Mononuclear cell (primary cell): ENCODE measurements around the gene HSD17B2. TPM values are rescaled to one million over a fixed set of nuclear protein-coding genes. Genes with fewer than 3 reads are reported as not detected.

ENCODE experiments used
- H3K27me3 ChIP-seq: 2 replicates; pipeline ENCODE4 v1.6.0; 2011; ENCODE audit warnings: low read length, control low read depth; ENCODE audit not compliant: insufficient read depth
- H3K4me1 ChIP-seq: 2 replicates; pipeline ENCODE4 v1.5.1; 2011; ENCODE audit warnings: mild to moderate bottlenecking, low read length, control low read depth; ENCODE audit not compliant: insufficient read depth
- H3K4me3 ChIP-seq: 2 replicates; pipeline ENCODE4 v1.5.1; 2011; ENCODE audit warnings: mild to moderate bottlenecking, low read length, moderate library complexity
- H3K9me3 ChIP-seq: 2 replicates; pipeline ENCODE4 v1.5.1; 2011; ENCODE audit warnings: low read depth, mild to moderate bottlenecking, control low read depth, low read length
- total RNA-seq: library from RNA; depleted of rRNA; stranded (reverse); fragments of >200 nt; gene quantifications from one replicate; pipeline ENCODE4 v1.2.3, GENCODE V29; 2012

HSD17B2 gene
- total RNA-seq, 1 donor, result not detected

- no peaks in the 10 kb centered on the region for H3K9me3 ChIP-seq
- H3K4me3 ChIP-seq, result no peak overlapping the region
- H3K27me3 ChIP-seq, result no peaks in the 10 kb centered on the region
- no peaks in the 10 kb centered on the region for H3K4me1 ChIP-seq
These were observed 16.6 kb downstream of the HSD17B2 start for GRCh38 chr16:82051656-82052055.

GRCh38 chr16:82055117-82055516 lies 20.1 kb downstream of the HSD17B2 start:
- Histone ChIP-seq H3K27me3 (no peaks in the 10 kb centered on the region), H3K4me3 (no peak overlapping the region), H3K4me1 (no peaks in the 10 kb centered on the region), H3K9me3 (no peaks in the 10 kb centered on the region)

GRCh38 chr16:82055728-82056549 lies 20.9 kb downstream of the HSD17B2 start:
- Histone ChIP-seq H3K4me3 (no peak overlapping the region), H3K27me3 (peaks cover 3% of the 10 kb centered on the region), H3K9me3 (no peaks in the 10 kb centered on the region), H3K4me1 (no peaks in the 10 kb centered on the region)

DNA sequence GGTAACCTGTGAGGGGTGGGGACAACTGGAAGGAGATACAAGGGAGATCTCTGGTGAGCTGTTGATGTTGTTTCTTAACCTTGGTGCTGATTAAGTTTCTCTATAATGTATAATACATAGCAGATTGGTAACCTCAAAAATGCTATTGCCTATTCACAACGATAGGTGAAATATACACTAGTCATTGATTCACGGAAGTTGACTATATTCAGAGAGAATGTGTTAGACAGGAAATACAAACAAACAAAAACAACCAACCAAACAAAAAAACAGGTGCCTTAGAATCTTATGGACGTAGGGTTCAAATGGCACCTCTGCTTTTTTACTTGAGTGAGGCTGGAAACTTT lies 21.5 kb downstream of the HSD17B2 start:
- no peaks in the 10 kb centered on the region for H3K9me3 ChIP-seq
- H3K4me1 ChIP-seq, result no peaks in the 10 kb centered on the region
- no peak overlapping the region for H3K4me3 ChIP-seq
- H3K27me3 ChIP-seq, result peaks cover 3% of the 10 kb centered on the region

- Histone ChIP-seq H3K4me1 (no peaks in the 10 kb centered on the region), H3K4me3 (no peak overlapping the region), H3K27me3 (peaks cover 3% of the 10 kb centered on the region), H3K9me3 (no peaks in the 10 kb centered on the region)
These were observed 24.3 kb downstream of the HSD17B2 start for GRCh38 chr16:82059161-82059982.

- Histone ChIP-seq H3K4me3 (no peak overlapping the region), H3K4me1 (no peaks in the 10 kb centered on the region), H3K9me3 (no peaks in the 10 kb centered on the region), H3K27me3 (peaks cover 3% of the 10 kb centered on the region)
These were observed 24.9 kb downstream of the HSD17B2 start for GRCh38 chr16:82059983-82060421.

DNA sequence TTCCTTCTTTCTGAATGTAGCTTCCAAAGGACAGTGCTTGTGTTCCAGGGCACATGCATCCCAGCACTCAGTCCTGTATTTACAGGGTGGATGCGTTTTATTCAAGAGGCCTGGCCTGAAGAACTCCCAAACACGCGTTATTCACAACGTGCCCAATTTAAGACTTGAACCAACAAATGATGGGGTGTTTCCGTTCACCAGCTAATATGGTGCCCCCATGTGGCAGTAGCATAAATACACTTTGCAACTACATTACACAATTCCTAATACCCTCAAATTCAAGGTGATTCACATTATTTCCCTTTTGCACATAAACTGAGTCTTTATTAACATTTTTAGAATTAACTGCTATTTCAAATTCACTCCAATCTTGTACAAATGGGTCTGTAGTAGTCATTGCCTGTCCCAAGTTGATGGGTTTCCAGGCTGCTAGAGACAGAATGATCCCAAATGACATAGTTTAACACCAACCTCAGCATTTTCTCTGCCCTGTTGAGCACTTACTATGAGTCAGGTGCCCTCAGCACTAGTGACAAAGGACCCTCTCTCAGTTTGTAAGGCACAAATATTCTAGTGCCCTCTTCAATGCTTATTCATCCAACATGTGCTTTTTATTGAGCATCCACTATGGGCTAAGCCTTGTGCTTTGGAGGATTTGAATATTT lies 26.9 kb downstream of the HSD17B2 start:
- no peak overlapping the region for H3K4me3 ChIP-seq
- H3K9me3 ChIP-seq, result no peaks in the 10 kb centered on the region
- peaks cover 3% of the 10 kb centered on the region for H3K27me3 ChIP-seq
- H3K4me1 ChIP-seq, result no peaks in the 10 kb centered on the region

- H3K4me3 ChIP-seq, result no peak overlapping the region
- no peaks in the 10 kb centered on the region for H3K9me3 ChIP-seq
- H3K4me1 ChIP-seq, result no peaks in the 10 kb centered on the region
- H3K27me3 ChIP-seq, result peaks cover 3% of the 10 kb centered on the region
These were observed 27.6 kb downstream of the HSD17B2 start for GRCh38 chr16:82062645-82063058.

DNA sequence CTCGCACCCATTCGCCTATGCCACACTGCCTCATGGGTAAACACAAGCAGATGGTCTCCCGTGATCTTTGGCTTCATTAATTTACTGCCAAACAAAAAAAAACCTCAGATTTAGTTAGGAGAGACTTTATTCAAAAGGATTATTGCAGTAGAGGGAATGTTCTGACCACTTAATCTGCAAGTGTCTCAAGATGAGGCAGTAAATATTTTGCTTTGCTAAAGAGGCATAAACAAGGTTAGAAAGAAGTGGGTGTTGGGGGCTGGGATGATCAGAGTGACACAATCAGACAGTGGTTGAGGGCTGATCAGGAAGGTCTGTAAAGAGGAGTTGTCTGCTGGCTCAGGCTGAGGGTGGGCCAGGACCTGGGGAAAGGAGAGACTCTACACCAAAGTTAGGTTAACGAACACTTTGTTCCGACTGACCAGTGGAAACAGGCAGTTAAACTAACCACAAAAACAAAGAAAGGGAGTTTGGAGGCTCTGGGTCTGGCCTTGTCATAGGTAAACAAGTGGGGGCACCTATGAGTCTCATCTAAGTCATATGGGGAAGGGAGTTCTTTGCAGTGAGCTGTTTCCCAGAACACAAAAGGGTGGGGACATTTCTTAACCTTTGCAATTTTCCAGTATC lies 28.5 kb downstream of the HSD17B2 start:
- Histone ChIP-seq H3K4me3 (no peak overlapping the region), H3K4me1 (no peaks in the 10 kb centered on the region), H3K9me3 (no peaks in the 10 kb centered on the region), H3K27me3 (peaks cover 3% of the 10 kb centered on the region)

- no peaks in the 10 kb centered on the region for H3K27me3 ChIP-seq
- no peak overlapping the region for H3K4me3 ChIP-seq
- H3K4me1 ChIP-seq, result no peaks in the 10 kb centered on the region
- H3K9me3 ChIP-seq, result no peaks in the 10 kb centered on the region
These were observed 32.2 kb downstream of the HSD17B2 start for GRCh38 chr16:82067042-82067803.

DNA sequence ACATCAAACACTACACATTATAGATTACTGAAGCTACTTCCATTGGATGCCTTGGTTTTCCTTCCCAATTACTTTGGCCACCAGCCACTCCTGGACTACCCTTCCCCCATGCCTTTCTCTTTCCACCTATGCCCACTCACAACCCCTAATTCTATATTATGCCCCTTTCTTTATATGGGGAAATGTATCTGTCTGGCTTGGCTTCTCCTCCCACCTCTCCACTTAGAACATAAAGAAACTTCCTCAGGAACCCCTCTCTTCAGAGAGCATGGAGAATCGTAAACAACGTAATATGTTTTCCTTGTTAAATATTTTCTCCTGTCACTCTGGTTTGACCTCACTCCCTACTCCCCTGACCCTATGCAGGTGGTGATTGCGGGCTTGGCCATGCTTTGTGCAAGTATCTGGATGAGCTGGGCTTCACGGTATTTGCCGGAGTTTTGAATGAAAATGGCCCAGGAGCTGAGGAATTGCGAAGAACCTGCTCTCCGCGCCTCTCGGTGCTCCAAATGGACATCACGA lies 32.8 kb downstream of the HSD17B2 start:
- H3K9me3 ChIP-seq, result no peaks in the 10 kb centered on the region

GRCh38 chr16:82070656-82071369 lies 35.8 kb downstream of the HSD17B2 start:
- Histone ChIP-seq H3K27me3 (peaks cover 5% of the 10 kb centered on the region), H3K9me3 (no peaks in the 10 kb centered on the region), H3K4me1 (no peaks in the 10 kb centered on the region), H3K4me3 (no peak overlapping the region)

More for the DNA sequence above, 32.8 kb downstream of the HSD17B2 start:
- Histone ChIP-seq H3K27me3 (no peaks in the 10 kb centered on the region), H3K4me1 (no peaks in the 10 kb centered on the region), H3K4me3 (no peak overlapping the region)

- Histone ChIP-seq H3K27me3 (peaks cover 5% of the 10 kb centered on the region), H3K4me3 (no peak overlapping the region), H3K4me1 (no peaks in the 10 kb centered on the region), H3K9me3 (no peaks in the 10 kb centered on the region)
These were observed 36.4 kb downstream of the HSD17B2 start for GRCh38 chr16:82071421-82071820.
